ENCODE measurements around the gene CNNM3. TPM values are rescaled to one million over a fixed set of nuclear protein-coding genes. Genes with fewer than 3 reads are reported as not detected.
A peak's percentile ranks its signal among the peaks of the same experiment; 100 is the strongest.

The CNNM3 gene
- total RNA-seq, 1 experiment from 2014 or later = 34.0 TPM

- DNase-seq (ENCODE audit: low read depth, low spot score) (no peak), ATAC-seq (no peak)
- Histone ChIP-seq H3K9me3 (ENCODE audit: control insufficient read depth, insufficient read depth, low read depth, low read length) (no peaks in the 10 kb centered on the region), H3K4me3 (ENCODE audit: low read depth in 2 of 2, low read length in 2 of 2) (no peak overlapping the region), H3K27me3 (ENCODE audit: control insufficient read depth, insufficient read depth, low read length) (no peaks in the 10 kb centered on the region), H3K4me1 (ENCODE audit: control insufficient read depth, insufficient read depth, low read length) (peaks cover 6% of the 10 kb centered on the region; the same call in 1 of the 2 replicates), H3K27ac (ENCODE audit: low read length) (no peak overlapping the region), H3K36me3 (ENCODE audit: control insufficient read depth, insufficient read depth, low read length) (peaks cover 2% of the 10 kb centered on the region; the same call in 1 of the 2 replicates)
- TF ChIP-seq TCF7L2 (IDR thresholded peaks at IDR 0.05; ENCODE audit: low read depth, low read length) (no peak), POLR2AphosphoS5 (IDR thresholded peaks at IDR 0.05; ENCODE audit: low read depth, low read length) (no peak), REST (IDR thresholded peaks at IDR 0.05; ENCODE audit: insufficient read depth in 1 of 2, low read depth in 2 of 2, low read length in 1 of 2) (no peak), SIN3A (IDR thresholded peaks at IDR 0.05; ENCODE audit: borderline replicate concordance, insufficient read depth, low read depth, low read length) (no peak)
- TF ChIP-seq, protein P1, sequence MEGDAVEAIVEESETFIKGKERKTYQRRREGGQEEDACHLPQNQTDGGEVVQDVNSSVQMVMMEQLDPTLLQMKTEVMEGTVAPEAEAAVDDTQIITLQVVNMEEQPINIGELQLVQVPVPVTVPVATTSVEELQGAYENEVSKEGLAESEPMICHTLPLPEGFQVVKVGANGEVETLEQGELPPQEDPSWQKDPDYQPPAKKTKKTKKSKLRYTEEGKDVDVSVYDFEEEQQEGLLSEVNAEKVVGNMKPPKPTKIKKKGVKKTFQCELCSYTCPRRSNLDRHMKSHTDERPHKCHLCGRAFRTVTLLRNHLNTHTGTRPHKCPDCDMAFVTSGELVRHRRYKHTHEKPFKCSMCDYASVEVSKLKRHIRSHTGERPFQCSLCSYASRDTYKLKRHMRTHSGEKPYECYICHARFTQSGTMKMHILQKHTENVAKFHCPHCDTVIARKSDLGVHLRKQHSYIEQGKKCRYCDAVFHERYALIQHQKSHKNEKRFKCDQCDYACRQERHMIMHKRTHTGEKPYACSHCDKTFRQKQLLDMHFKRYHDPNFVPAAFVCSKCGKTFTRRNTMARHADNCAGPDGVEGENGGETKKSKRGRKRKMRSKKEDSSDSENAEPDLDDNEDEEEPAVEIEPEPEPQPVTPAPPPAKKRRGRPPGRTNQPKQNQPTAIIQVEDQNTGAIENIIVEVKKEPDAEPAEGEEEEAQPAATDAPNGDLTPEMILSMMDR (IDR thresholded peaks at IDR 0.05) = no peak
- in situ Hi-C loops (cut with HindIII; ENCODE audit: low pct_unique_long_range_greater_than_20kb, low sequenced_read_pairs) = no loop called here
- CTCF ChIA-PET = interaction anchor here (0.6 to 1.0 kb wide), 2 partner anchors 16 to 258 kb away, joined by 3 to 5 read pairs; no protein-coding TSS in a partner anchor
- intact Hi-C loops (cut with micrococcal nuclease; ENCODE audit: unreplicated experiment) = no loop called here
- POLR2A ChIA-PET = no interaction called here
- TSS peak; percentile 11 for BruUV-seq (replicated peaks)
Observed at GRCh38 chr2:96852667-96853066, 36.6 kb downstream of the CNNM3 start.

- intact Hi-C loops (cut with micrococcal nuclease; ENCODE audit: unreplicated experiment) (no loop called here), in situ Hi-C loops (cut with HindIII; ENCODE audit: low pct_unique_long_range_greater_than_20kb, low sequenced_read_pairs) (no loop called here)
- H3K4me1 ChIP-seq (ENCODE audit: control insufficient read depth, insufficient read depth, low read length) = peaks cover 6% of the 10 kb centered on the region; the same call in 1 of the 2 replicates
- no peak overlapping the region for H3K27ac ChIP-seq (ENCODE audit: low read length)
- DNase-seq (ENCODE audit: low read depth, low spot score) (no peak), ATAC-seq (no peak)
- no peak overlapping the region for H3K4me3 ChIP-seq (ENCODE audit: low read depth in 2 of 2, low read length in 2 of 2)
- no peaks in the 10 kb centered on the region for H3K9me3 ChIP-seq (ENCODE audit: control insufficient read depth, insufficient read depth, low read depth, low read length)
- no peaks in the 10 kb centered on the region for H3K27me3 ChIP-seq (ENCODE audit: control insufficient read depth, insufficient read depth, low read length)
- no TSS peak for BruUV-seq (replicated peaks)
- ChIA-PET CTCF (interaction anchor here (1.0 kb wide), 1 partner anchor 15 kb away, joined by 3 read pairs; no protein-coding TSS in a partner anchor), POLR2A (no interaction called here)
- peaks cover 2% of the 10 kb centered on the region; the same call in 1 of the 2 replicates for H3K36me3 ChIP-seq (ENCODE audit: control insufficient read depth, insufficient read depth, low read length)
- no peak for TF ChIP-seq POLR2AphosphoS5 (IDR thresholded peaks at IDR 0.05; ENCODE audit: low read depth, low read length)
- no peak for TF ChIP-seq TCF7L2 (IDR thresholded peaks at IDR 0.05; ENCODE audit: low read depth, low read length)
- TF ChIP-seq REST (IDR thresholded peaks at IDR 0.05; ENCODE audit: insufficient read depth in 1 of 2, low read depth in 2 of 2, low read length in 1 of 2) = no peak
- TF ChIP-seq, protein P1 (IDR thresholded peaks at IDR 0.05) = no peak
- no peak for TF ChIP-seq SIN3A (IDR thresholded peaks at IDR 0.05; ENCODE audit: borderline replicate concordance, insufficient read depth, low read depth, low read length)
Observed at GRCh38 chr2:96853321-96853720, 37.3 kb downstream of the CNNM3 start.
